MM.1S (cell line): ENCODE results near the gene XPNPEP1.

Experiments
- DNase-seq: peaks from one replicate; pipeline ENCODE4 v3.0.0-alpha.2; 2015
- H2AFZ ChIP-seq: fragments of 300-600 bp; sonication (generic); 2 replicates; pipeline ENCODE4 v1.6.0; 2016; ENCODE audit warnings: antibody characterized with exemption, low read length
- H3F3A ChIP-seq: fragments of 300-600 bp; sonication (generic); 2 replicates; pipeline ENCODE4 v1.6.1; 2016; ENCODE audit warnings: mild to moderate bottlenecking, antibody characterized with exemption, low read length, moderate library complexity, mixed read lengths; ENCODE audit not compliant: insufficient read depth
- H3K27ac ChIP-seq: fragments of 300-600 bp; sonication (generic); 2 replicates; pipeline ENCODE4 v1.5.1; 2016; ENCODE audit warnings: mild to moderate bottlenecking, low read length
- H3K27me3 ChIP-seq: fragments of 300-600 bp; sonication (generic); replicated peaks from 2 replicates; pipeline ENCODE4 v1.6.0; 2016; ENCODE audit warnings: low read length; ENCODE audit not compliant: insufficient read depth
- H3K36me3 ChIP-seq: fragments of 300-600 bp; sonication (generic); replicated peaks from 2 replicates; pipeline ENCODE4 v1.6.1; 2016; ENCODE audit warnings: mild to moderate bottlenecking, low read length, mixed read lengths; ENCODE audit not compliant: insufficient read depth
- H3K4me1 ChIP-seq: fragments of 300-600 bp; sonication (generic); 2 replicates; pipeline ENCODE4 v1.6.1; 2016; ENCODE audit warnings: low read length, mixed read lengths
- H3K4me2 ChIP-seq: fragments of 300-600 bp; sonication (generic); 2 replicates; pipeline ENCODE4 v1.6.0; 2016; ENCODE audit warnings: low read depth, low read length
- H3K4me3 ChIP-seq: fragments of 300-600 bp; sonication (generic); 2 replicates; pipeline ENCODE4 v1.5.1; 2016; ENCODE audit warnings: low read length, mixed read lengths
- H3K79me2 ChIP-seq: fragments of 300-600 bp; sonication (generic); 2 replicates; pipeline ENCODE4 v1.6.1; 2016; ENCODE audit warnings: mixed run types, low read length, mixed read lengths
- H3K9ac ChIP-seq: fragments of 300-600 bp; sonication (generic); 2 replicates; pipeline ENCODE4 v1.6.1; 2016; ENCODE audit warnings: low read length, mixed read lengths
- H3K9me2 ChIP-seq: fragments of 300-600 bp; sonication (generic); replicated peaks from 2 replicates; pipeline ENCODE4 v1.6.1; 2016; ENCODE audit warnings: mild to moderate bottlenecking, low read length, mixed read lengths; ENCODE audit not compliant: insufficient read depth
- H3K9me3 ChIP-seq: fragments of 300-600 bp; sonication (generic); replicated peaks from 2 replicates; pipeline ENCODE4 v1.6.1; 2016; ENCODE audit warnings: mild to moderate bottlenecking, low read length, mixed read lengths; ENCODE audit not compliant: insufficient read depth
- H4K20me1 ChIP-seq: fragments of 300-600 bp; sonication (generic); 2 replicates; pipeline ENCODE4 v1.6.1; 2016; ENCODE audit warnings: mild to moderate bottlenecking, low read length, moderate library complexity, mixed read lengths; ENCODE audit not compliant: insufficient read depth
- CTCF ChIP-seq: fragments of 300-600 bp; sonication (generic); IDR thresholded peaks from 2 replicates; pipeline ENCODE4 v1.5.1; 2016; ENCODE audit warnings: antibody characterized with exemption, low read length, mixed read lengths
- EZH2 ChIP-seq: fragments of 300-600 bp; sonication (generic); optimal IDR thresholded peaks from 2 replicates; pipeline ENCODE3; 2017; ENCODE audit warnings: low read depth, mild to moderate bottlenecking, antibody characterized with exemption, low read length, mixed read lengths
- EZH2phosphoT487 ChIP-seq: fragments of 300-600 bp; sonication (generic); IDR thresholded peaks from 2 replicates; pipeline ENCODE4 v1.6.1; 2018; ENCODE audit warnings: antibody characterized with exemption, low read length

The XPNPEP1 gene

GRCh38 chr10:109966961-109967738 is 43.8 kb upstream of the XPNPEP1 start:
- TF ChIP-seq CTCF (no peak), EZH2 (no peak), EZH2phosphoT487 (no peak)
- no peak for DNase-seq
- H3K79me2 ChIP-seq, result no peaks in the 10 kb centered on the region
- no peaks in the 10 kb centered on the region for H3K27me3 ChIP-seq
- no peak overlapping the region for H3K4me2 ChIP-seq
- H3K4me3 ChIP-seq, result no peak overlapping the region
- no peak overlapping the region for H2AFZ ChIP-seq
- H3K36me3 ChIP-seq, result no peaks in the 10 kb centered on the region
- no peaks in the 10 kb centered on the region for H3K9me3 ChIP-seq
- no peaks in the 10 kb centered on the region for H3F3A ChIP-seq
- H3K27ac ChIP-seq, result no peak overlapping the region
- H3K4me1 ChIP-seq, result no peaks in the 10 kb centered on the region
- no peak overlapping the region for H3K9ac ChIP-seq
- no peaks in the 10 kb centered on the region for H3K9me2 ChIP-seq
- no peaks in the 10 kb centered on the region for H4K20me1 ChIP-seq

GRCh38 chr10:109964318-109964717 is 41.0 kb upstream of the XPNPEP1 start:
- no peak overlapping the region for H2AFZ ChIP-seq
- no peak overlapping the region for H3K4me2 ChIP-seq
- no peak overlapping the region for H3K27ac ChIP-seq
- no peak overlapping the region for H3K9ac ChIP-seq
- H3K9me2 ChIP-seq, result no peaks in the 10 kb centered on the region
- TF ChIP-seq CTCF, result no peak
- no peak for TF ChIP-seq EZH2phosphoT487
- TF ChIP-seq EZH2, result no peak
- H3K9me3 ChIP-seq, result no peaks in the 10 kb centered on the region
- H3K27me3 ChIP-seq, result no peaks in the 10 kb centered on the region
- no peaks in the 10 kb centered on the region for H3F3A ChIP-seq
- H3K79me2 ChIP-seq, result no peaks in the 10 kb centered on the region
- no peak for DNase-seq
- no peaks in the 10 kb centered on the region for H3K36me3 ChIP-seq
- H3K4me1 ChIP-seq, result no peaks in the 10 kb centered on the region
- no peaks in the 10 kb centered on the region for H4K20me1 ChIP-seq
- no peak overlapping the region for H3K4me3 ChIP-seq

- Histone ChIP-seq H3K4me3 (no peak overlapping the region), H3K79me2 (no peaks in the 10 kb centered on the region), H2AFZ (no peak overlapping the region), H3K27me3 (no peaks in the 10 kb centered on the region), H3K36me3 (no peaks in the 10 kb centered on the region), H3K27ac (no peak overlapping the region), H3K4me2 (no peak overlapping the region), H4K20me1 (no peaks in the 10 kb centered on the region), H3K9ac (no peak overlapping the region), H3K9me2 (no peaks in the 10 kb centered on the region), H3K9me3 (no peaks in the 10 kb centered on the region), H3F3A (no peaks in the 10 kb centered on the region), H3K4me1 (no peaks in the 10 kb centered on the region)
- no peak for DNase-seq
- TF ChIP-seq EZH2phosphoT487 (no peak), EZH2 (no peak), CTCF (no peak)
Measured at GRCh38 chr10:109963439-109963838, 40.1 kb upstream of the XPNPEP1 start.
